Dedifferentiated amniotic fluid mesenchymal stem cell (primary cell): ENCODE data around the gene TMEM203.
A peak's percentile ranks its signal among the peaks of the same experiment; 100 is the strongest.
"Not testable (repeated sequence)": the region's sequence is repeated elsewhere in the genome, so short reads cannot be mapped to it uniquely, and the experiment has no call there.

Experiments
- DNase-seq: peaks from one replicate; pipeline ENCODE4 v3.0.0-alpha.2; 2016; ENCODE audit errors: extremely low spot score

TMEM203 gene

GRCh38 chr9:137205126-137206069 is at the start of gene TMEM203, which contains the start of gene NDOR1:
Gene TMEM203, minus strand, starts transcription at chr9:137205648. Its CDS starts 234 bp downstream, at chr9:137205414.
Gene NDOR1, plus strand, starts transcription at chr9:137205700. Its CDS starts 78 bp downstream, at chr9:137205778.
- peak; percentile 86 for DNase-seq

- peak; percentile 69 for DNase-seq
Measured at GRCh38 chr9:137254624-137255447, 49.4 kb upstream of the TMEM203 start, which contains the start of gene NELFB. Gene NELFB, plus strand, starts transcription at chr9:137255327.

GRCh38 chr9:137253717-137254623 is 48.5 kb upstream of the TMEM203 start:
- no peak for DNase-seq

GRCh38 chr9:137252555-137253506 is 47.4 kb upstream of the TMEM203 start:
- DNase-seq, result no peak

- no peak for DNase-seq
Measured at GRCh38 chr9:137251490-137252268, 46.2 kb upstream of the TMEM203 start.

- DNase-seq, result no peak
Measured at GRCh38 chr9:137251194-137251461, 45.7 kb upstream of the TMEM203 start, which contains the start of gene STPG3. Gene STPG3, plus strand, starts transcription at chr9:137251286. Its CDS starts 1 bp downstream, at chr9:137251287.

GRCh38 chr9:137250329-137251193 is 45.1 kb upstream of the TMEM203 start:
- DNase-seq, result no peak

- no peak for DNase-seq
Measured at GRCh38 chr9:137247916-137248175, 42.4 kb upstream of the TMEM203 start.

GRCh38 chr9:137247135-137247915 is 41.9 kb upstream of the TMEM203 start:
- DNase-seq, result no peak

GRCh38 chr9:137245450-137246421 is 40.3 kb upstream of the TMEM203 start:
- DNase-seq, result no peak

GRCh38 chr9:137244486-137245449 is 39.3 kb upstream of the TMEM203 start:
- DNase-seq, result no peak

- no peak for DNase-seq
Measured at GRCh38 chr9:137243626-137244485, 38.4 kb upstream of the TMEM203 start.

- DNase-seq, result not testable (repeated sequence)
Measured at GRCh38 chr9:137243266-137243625, 37.8 kb upstream of the TMEM203 start.
